ENCODE measurements around the gene TSPO2.

TSPO2 gene

GRCh38 chr6:41075651-41076626 lies 33.7 kb downstream of the TSPO2 start:
- DNase-seq (ENCODE audit: low spot score), result no peak

GRCh38 chr6:41077536-41077935 lies 35.3 kb downstream of the TSPO2 start:
- DNase-seq (ENCODE audit: low spot score), result no peak

GRCh38 chr6:41078101-41078500 lies 35.8 kb downstream of the TSPO2 start:
- no peak for DNase-seq (ENCODE audit: low spot score)

DNA sequence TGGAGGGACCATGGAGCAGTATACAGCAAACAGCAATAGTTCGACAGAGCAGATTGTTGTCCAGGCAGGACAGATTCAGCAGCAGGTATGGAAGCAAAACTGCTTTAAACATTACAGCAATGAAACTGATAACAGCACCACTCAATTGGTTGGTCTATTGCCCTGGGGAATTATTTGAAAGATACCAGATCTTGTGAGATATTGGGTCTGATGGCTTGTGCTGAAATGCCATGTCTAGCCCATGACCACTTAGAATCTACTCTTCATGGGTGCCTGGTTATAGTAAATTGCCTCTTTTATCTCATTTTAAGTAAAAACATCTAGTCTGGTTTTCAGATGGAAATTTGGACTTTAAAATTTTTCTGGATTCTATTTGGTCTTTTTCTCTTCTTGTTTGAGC lies 36.8 kb downstream of the TSPO2 start:
- DNase-seq (ENCODE audit: low spot score), result no peak

DNA sequence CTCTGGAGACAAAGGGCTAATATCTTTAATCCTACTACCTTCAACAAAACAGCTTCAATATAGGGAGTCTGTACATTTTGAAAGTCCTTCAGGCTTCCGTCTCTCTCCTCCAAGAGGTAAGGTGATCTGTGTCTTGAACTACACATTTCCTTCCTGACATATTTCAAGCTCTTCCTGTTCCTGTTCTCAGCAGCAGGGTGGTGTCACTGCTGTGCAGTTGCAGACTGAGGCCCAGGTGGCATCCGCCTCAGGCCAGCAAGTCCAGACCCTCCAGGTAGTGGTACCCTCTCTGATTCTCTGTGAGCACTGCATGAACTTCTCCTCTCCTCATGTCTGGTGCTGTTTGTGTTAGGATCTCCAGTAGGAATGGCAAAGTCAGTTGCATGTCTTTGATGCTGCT lies 38.4 kb downstream of the TSPO2 start:
- no peak for DNase-seq (ENCODE audit: low spot score)

GRCh38 chr6:41083072-41083471 lies 40.8 kb downstream of the TSPO2 start:
- DNase-seq (ENCODE audit: low spot score), result no peak

DNA sequence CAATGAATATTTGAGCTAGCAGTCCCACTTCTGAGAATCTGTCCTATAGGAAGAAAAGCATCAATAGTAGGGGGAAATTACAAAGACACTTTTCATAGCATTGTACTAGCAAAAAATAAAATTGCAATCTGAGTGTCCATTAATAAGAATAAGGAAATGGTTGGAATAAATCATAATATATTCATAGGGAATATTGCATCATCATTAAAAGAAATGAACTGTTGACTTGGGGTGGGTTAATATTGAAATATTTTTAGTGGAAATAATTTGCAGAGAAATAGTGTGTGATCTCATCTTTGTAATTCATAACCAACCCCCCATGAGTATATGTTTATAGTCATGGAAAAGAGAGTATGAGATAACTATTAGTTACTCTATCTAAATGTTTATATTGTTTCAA lies 42.9 kb downstream of the TSPO2 start:
- no peak for DNase-seq (ENCODE audit: low spot score)

DNA sequence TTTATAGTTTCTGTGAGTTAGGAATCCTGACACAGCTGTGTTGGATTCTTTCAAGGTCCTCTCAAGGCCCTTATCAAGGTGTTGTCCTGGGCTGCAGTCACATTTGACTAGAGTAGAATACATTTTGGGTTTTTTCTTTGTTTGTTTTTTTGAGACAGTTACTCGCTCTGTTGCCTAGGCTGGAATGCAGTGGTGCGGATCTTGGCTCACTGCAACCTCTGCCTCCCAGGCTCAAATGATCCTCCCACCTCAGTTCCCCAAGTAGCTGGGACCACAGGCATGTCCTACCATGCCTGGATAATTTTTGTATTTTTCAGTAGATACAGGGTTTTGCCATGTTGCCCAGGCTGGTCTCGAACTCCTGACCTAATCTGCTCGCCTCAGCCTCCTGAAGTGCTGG lies 46.2 kb downstream of the TSPO2 start:
- no peak for DNase-seq (ENCODE audit: low spot score)

DNA sequence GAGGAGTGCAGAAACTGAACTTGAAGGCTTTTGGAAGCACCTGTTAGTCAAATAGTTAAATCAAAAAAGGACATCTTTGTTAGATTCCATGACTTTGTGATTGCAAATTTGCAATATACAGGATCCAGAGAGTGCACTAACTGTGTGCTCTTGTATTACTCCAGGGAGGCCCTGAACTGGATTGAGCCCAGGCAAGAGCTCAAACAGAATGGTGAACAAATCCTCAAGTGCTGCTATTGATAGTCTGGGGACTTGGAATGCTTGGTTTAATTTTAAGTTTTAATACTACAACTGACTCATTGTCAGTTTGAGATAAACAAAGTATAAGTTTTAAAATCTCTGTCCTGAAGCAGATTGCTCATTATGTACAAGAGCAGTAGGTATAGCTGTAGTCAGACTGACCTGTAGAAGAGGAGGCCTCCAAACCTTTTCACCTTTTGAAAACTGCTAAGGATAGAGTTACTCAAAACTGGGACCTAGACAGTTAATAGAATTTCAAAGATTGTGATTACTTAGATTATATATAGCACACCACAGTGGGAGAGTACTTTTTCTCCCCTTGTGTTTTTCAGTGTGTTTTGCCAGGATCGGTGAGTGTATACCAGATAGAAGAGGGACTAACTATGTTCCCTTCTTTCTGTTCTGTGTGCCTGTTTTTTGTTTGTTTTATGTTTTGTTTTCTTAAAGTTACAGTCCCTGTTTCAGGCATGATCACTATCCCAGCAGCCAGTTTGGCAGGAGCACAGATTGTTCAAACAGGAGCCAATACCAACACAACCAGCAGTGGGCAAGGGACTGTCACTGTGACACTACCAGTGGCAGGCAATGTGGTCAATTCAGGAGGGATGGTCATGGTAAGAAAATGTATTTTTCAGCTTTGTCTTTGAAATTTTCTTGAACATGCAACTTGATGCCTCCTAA lies 48.8 kb downstream of the TSPO2 start:
- no peak for DNase-seq (ENCODE audit: low spot score)

- no peak for DNase-seq (ENCODE audit: low spot score)
Measured at GRCh38 chr6:41092421-41093140, 50.3 kb downstream of the TSPO2 start.

GRCh38 chr6:41093729-41094128 lies 51.5 kb downstream of the TSPO2 start:
- DNase-seq (ENCODE audit: low spot score), result no peak

All from pons (tissue), 1 donor.